Endothelial cell of umbilical vein (primary cell): ENCODE data around the gene CHST15. TPM values are rescaled to one million over a fixed set of nuclear protein-coding genes. Genes with fewer than 3 reads are reported as not detected.
"Not testable (repeated sequence)": the region's sequence is repeated elsewhere in the genome, so short reads cannot be mapped to it uniquely, and the experiment has no call there.

Experiments
- BruUV-seq: library from RNA; stranded (reverse); fragments of 400-500 nt; replicated peaks from 2 replicates; lab custom pipeline; 2021; lab: Mats Ljungman, UMichigan
- CTCF ChIA-PET: fragments of 300-600, 350-600 bp; sonication (Branson Sonifier 250); formaldehyde crosslinking; loops from one replicate; lab custom pipeline; 2021; ENCODE audit warnings: antibody characterized with exemption, inconsistent platforms; lab: Charles Lee
- POLR2A ChIA-PET: fragments of 300-600, 350-600 bp; sonication (Branson Sonifier 250); formaldehyde crosslinking; loops from one replicate; lab custom pipeline; 2021; ENCODE audit warnings: antibody characterized with exemption, inconsistent platforms; lab: Charles Lee
- DNase-seq: peaks from one replicate; pipeline ENCODE4 v3.0.0-alpha.2; 2011; ENCODE audit warnings: low read depth, low spot score
- FAIRE-seq: peaks from 2 replicates; lab custom pipeline; 2011; peaks lifted over from hg19 to GRCh38; lab: Jason Lieb, UNC
- H2AFZ ChIP-seq: 2 replicates; pipeline ENCODE4 v1.6.0; 2012; ENCODE audit warnings: low read depth, low read length, control low read depth, inconsistent platforms
- H3K27ac ChIP-seq: 2 replicates; pipeline ENCODE4 v1.5.1; 2011; ENCODE audit warnings: low read depth, mild to moderate bottlenecking, control low read depth, low read length, moderate library complexity; ENCODE audit not compliant: insufficient read depth
- H3K27me3 ChIP-seq, 2 experiments: 2 replicates each; pipeline versions ENCODE4 v1.6.0 to v1.6.1; 2011; ENCODE audit warnings: low read length in 2 of 2, mixed read lengths in 1 of 2; ENCODE audit not compliant: control insufficient read depth in 2 of 2, insufficient read depth in 2 of 2
- H3K36me3 ChIP-seq, 2 experiments: 2 replicates in 1 of 2; 3 replicates in 1 of 2; pipeline ENCODE4 v1.5.1; 2011; ENCODE audit warnings: low read length in 2 of 2, mild to moderate bottlenecking in 1 of 2, moderate library complexity in 1 of 2; ENCODE audit not compliant: control insufficient read depth in 2 of 2, insufficient read depth in 2 of 2; ENCODE audit errors: extremely low read depth in 1 of 2
- H3K4me1 ChIP-seq: 3 replicates; pipeline ENCODE4 v1.5.1; 2011; ENCODE audit warnings: mild to moderate bottlenecking, low read length; ENCODE audit not compliant: control insufficient read depth, insufficient read depth; ENCODE audit errors: extremely low read depth
- H3K4me2 ChIP-seq: 2 replicates; pipeline ENCODE4 v1.6.1; 2011; ENCODE audit warnings: low read length, control low read depth, mixed read lengths; ENCODE audit not compliant: insufficient read depth
- H3K4me3 ChIP-seq, 3 experiments: fragments of 200-600 bp in 1 of 3; sonication (generic), shearing (Covaris generic) in 1 of 3; replicated peaks in 1 of 3; 2 replicates each; pipeline ENCODE4 v1.5.1; 2011 to 2016; ENCODE audit warnings: control low read depth in 3 of 3, low read length in 3 of 3, mild to moderate bottlenecking in 2 of 3, inconsistent platforms in 1 of 3, low read depth in 1 of 3, moderate library complexity in 1 of 3; ENCODE audit not compliant: insufficient read depth in 1 of 3
- H3K79me2 ChIP-seq: 2 replicates; pipeline ENCODE4 v1.6.0; 2012; ENCODE audit warnings: low read length, inconsistent platforms; ENCODE audit not compliant: control insufficient read depth, insufficient read depth
- H3K9ac ChIP-seq: replicated peaks from 2 replicates; pipeline ENCODE3; 2011; ENCODE audit warnings: low read length, control low read depth; ENCODE audit not compliant: insufficient read depth; ENCODE audit errors: extremely low read depth
- H3K9me1 ChIP-seq: replicated peaks from 3 replicates; pipeline ENCODE4 v1.6.0; 2011; ENCODE audit warnings: mild to moderate bottlenecking, low read length; ENCODE audit not compliant: control insufficient read depth, insufficient read depth; ENCODE audit errors: extremely low read depth
- H3K9me3 ChIP-seq: replicated peaks from 2 replicates; pipeline ENCODE4 v1.5.1; 2012; ENCODE audit warnings: low read length, inconsistent platforms; ENCODE audit not compliant: control insufficient read depth, insufficient read depth
- H4K20me1 ChIP-seq: replicated peaks from 2 replicates; pipeline ENCODE3; 2011; ENCODE audit warnings: mild to moderate bottlenecking, low read length; ENCODE audit not compliant: control insufficient read depth, insufficient read depth; ENCODE audit errors: extremely low read depth
- CTCF ChIP-seq, 2 donors: IDR thresholded peaks; 1 replicate in 1 of 2; 2 replicates in 1 of 2; pipeline ENCODE4 v1.5.1; 2011; ENCODE audit warnings: low read length in 2 of 2, mild to moderate bottlenecking in 2 of 2, moderate library complexity in 2 of 2, control low read depth in 1 of 2, inconsistent platforms in 1 of 2, low read depth in 1 of 2; ENCODE audit not compliant: insufficient read depth in 1 of 2; ENCODE audit errors: extremely low read depth in 1 of 2
- EZH2 ChIP-seq: IDR thresholded peaks from 2 replicates; pipeline ENCODE4 v1.6.1; 2012; ENCODE audit warnings: borderline replicate concordance, low read depth, mild to moderate bottlenecking, moderate library complexity, low read length, inconsistent platforms; ENCODE audit not compliant: severe bottlenecking
- FOS ChIP-seq: IDR thresholded peaks from 2 replicates; pipeline ENCODE4 v1.6.1; 2011; ENCODE audit warnings: mild to moderate bottlenecking, low read length, moderate library complexity, borderline replicate concordance; ENCODE audit not compliant: insufficient read depth
- GATA2 ChIP-seq: IDR thresholded peaks from 2 replicates; pipeline ENCODE4 v1.7.0; 2011; ENCODE audit warnings: low read depth, mild to moderate bottlenecking, moderate library complexity, mixed read lengths, low read length; ENCODE audit not compliant: insufficient read length, insufficient read depth
- JUN ChIP-seq: IDR thresholded peaks from 2 replicates; pipeline ENCODE4 v1.6.1; 2011; ENCODE audit warnings: borderline replicate concordance, low read depth; ENCODE audit not compliant: insufficient read length, insufficient read depth
- MAX ChIP-seq: IDR thresholded peaks from 2 replicates; pipeline ENCODE4 v1.6.1; 2011; ENCODE audit not compliant: insufficient read depth, insufficient read length
- MYC ChIP-seq: IDR thresholded peaks from one replicate; pipeline ENCODE4 v1.6.1; 2011; ENCODE audit warnings: mild to moderate bottlenecking, low read depth, low read length
- POLR2A ChIP-seq: IDR thresholded peaks from 2 replicates; pipeline ENCODE4 v1.6.1; 2012; ENCODE audit warnings: low read depth, mild to moderate bottlenecking, control low read depth, low read length
- POLR2AphosphoS5 ChIP-seq: IDR thresholded peaks from 2 replicates; pipeline ENCODE4 v1.6.1; 2012; ENCODE audit warnings: low read depth, mild to moderate bottlenecking, control low read depth, low read length, moderate library complexity; ENCODE audit not compliant: insufficient read depth
- dilution Hi-C: fragments of 300-500 bp; cut with MboI; formaldehyde crosslinking; loops from one replicate; pipeline ENCODE4 v1.15.0; 2019; ENCODE audit warnings: low sequenced_read_pairs; ENCODE audit not compliant: extremely low pct_ligation_motif_present
- intact Hi-C: fragments of 100-400 bp; cut with micrococcal nuclease; formaldehyde crosslinking; loops from one replicate; pipeline ENCODE4 v1.10.0; 2022
- polyA plus RNA-seq, 4 experiments: library from polyadenylated mRNA; depleted of rRNA in 3 of 4; stranded (reverse) in 3 of 4; unstranded in 1 of 4; fragments of >200 nt; gene quantifications; 2 replicates each; pipeline versions ENCODE4 v1.2.1 to v1.2.3, GENCODE V29; 2011 to 2012; ENCODE audit warnings: missing spikeins in 1 of 4
- total RNA-seq: library from RNA; stranded (reverse); gene quantifications from 2 replicates; pipeline ENCODE4 v1.2.3, GENCODE V29; 2021

CHST15 gene
- total and polyA plus RNA-seq, 2 donors (not counting 3 experiments of a cell fraction or from before 2014, with no cell fraction given): 23.1 to 29.2 TPM

- no peaks in the 10 kb centered on the region for H3K27me3 ChIP-seq
- dilution Hi-C loops (no loop called here), intact Hi-C loops (no loop called here)
- CTCF ChIA-PET: interaction anchor here (1.4 kb wide), 1 partner anchor 354 kb away, joined by 3 read pairs; no protein-coding TSS in a partner anchor
- FAIRE-seq: no peak
- H3K27ac ChIP-seq: no peak overlapping the region
- no peak overlapping the region for H3K9ac ChIP-seq
- no TSS peak for BruUV-seq
- no peak overlapping the region for H3K4me3 ChIP-seq
- no peaks in the 10 kb centered on the region for H3K9me3 ChIP-seq
- H3K79me2 ChIP-seq: no peaks in the 10 kb centered on the region
- no peak overlapping the region for H2AFZ ChIP-seq
- H3K9me1 ChIP-seq: no peaks in the 10 kb centered on the region
- H3K4me2 ChIP-seq: no peak overlapping the region
- DNase-seq: no peak
- H3K36me3 ChIP-seq: peaks cover 0 to 24% of the 10 kb centered on the region in 2 experiments
- peaks cover 4% of the 10 kb centered on the region for H3K4me1 ChIP-seq
- H4K20me1 ChIP-seq: no peaks in the 10 kb centered on the region
- POLR2A ChIA-PET: no interaction called here
- TF ChIP-seq CTCF (IDR thresholded peaks at IDR 0.05; ENCODE audit: extremely low read depth in 1 of 2, insufficient read depth in 1 of 2, low read depth in 1 of 2, low read length in 2 of 2): no peak
- no peak for TF ChIP-seq GATA2
- no peak for TF ChIP-seq POLR2AphosphoS5
- no peak for TF ChIP-seq FOS
- TF ChIP-seq EZH2: no peak
- no peak for TF ChIP-seq POLR2A
- TF ChIP-seq MYC: no peak
- no peak for TF ChIP-seq JUN
- TF ChIP-seq MAX: no peak
Observed at GRCh38 chr10:124035306-124035927, 58.0 kb downstream of the CHST15 start.

DNA sequence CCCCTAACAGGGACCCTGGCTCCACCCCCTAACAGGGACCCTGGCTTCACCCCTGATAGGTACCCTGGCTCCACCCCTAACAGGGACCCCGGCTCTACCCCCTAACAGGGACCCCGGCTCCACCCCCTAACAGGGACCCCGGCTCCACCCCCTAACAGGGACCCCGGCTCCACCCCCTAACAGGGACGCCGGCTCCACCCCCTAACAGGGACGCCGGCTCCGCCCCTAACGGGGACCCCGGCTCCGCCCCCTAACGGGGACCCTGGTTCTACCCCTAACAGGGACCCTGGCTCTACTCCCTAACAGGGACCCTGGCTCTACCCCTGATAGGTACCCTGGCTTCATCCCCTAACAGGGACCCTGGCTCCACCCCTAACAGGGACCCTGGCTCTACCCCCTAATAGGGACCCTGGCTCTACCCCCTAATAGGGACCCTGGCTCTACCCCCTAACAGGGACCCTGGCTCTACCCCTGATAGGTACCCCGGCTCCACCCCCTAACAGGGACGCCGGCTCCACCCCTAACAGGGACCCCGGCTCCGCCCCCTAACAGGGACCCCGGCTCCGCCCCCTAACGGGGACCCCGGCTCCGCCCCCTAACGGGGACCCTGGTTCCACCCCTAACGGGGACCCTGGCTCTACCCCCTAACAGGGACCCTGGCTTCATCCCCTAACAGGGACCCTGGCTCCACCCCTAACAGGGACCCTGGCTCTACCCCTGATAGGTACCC, 58.7 kb downstream of the CHST15 start:
- H3K27ac ChIP-seq, H3K79me2 ChIP-seq, CTCF ChIA-PET, dilution Hi-C loops, BruUV-seq, H3K4me2 ChIP-seq, H3K4me1 ChIP-seq, H4K20me1 ChIP-seq, H3K27me3 ChIP-seq, intact Hi-C loops, H2AFZ ChIP-seq, H3K9me1 ChIP-seq, H3K4me3 ChIP-seq, H3K9ac ChIP-seq, POLR2A ChIA-PET, FAIRE-seq, DNase-seq, H3K9me3 ChIP-seq: not testable (repeated sequence)
- peaks cover 0 to 24% of the 10 kb centered on the region in 2 experiments for H3K36me3 ChIP-seq
